ENCODE data around the gene PARD6G.

DNA sequence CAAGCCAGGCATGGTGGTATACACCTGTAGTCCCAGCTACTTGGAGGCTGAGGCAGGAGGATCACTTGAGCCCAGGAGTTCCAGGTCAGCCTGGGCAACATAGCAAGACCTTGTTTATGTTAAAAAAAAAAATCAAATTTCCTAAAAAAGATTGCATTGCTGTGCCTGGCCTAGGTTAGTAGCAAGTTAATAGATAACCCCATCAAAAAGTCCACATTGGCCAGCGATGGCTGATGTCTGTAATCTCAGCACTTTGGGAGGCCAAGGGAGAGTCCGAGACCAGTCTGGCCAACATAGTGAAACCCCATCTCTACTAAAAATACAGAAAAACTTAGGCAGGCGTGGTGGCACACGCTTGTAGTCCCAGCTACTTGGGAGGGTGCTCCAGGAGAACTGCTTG is 38.7 kb downstream of the PARD6G start:
- TF ChIP-seq, protein P1, sequence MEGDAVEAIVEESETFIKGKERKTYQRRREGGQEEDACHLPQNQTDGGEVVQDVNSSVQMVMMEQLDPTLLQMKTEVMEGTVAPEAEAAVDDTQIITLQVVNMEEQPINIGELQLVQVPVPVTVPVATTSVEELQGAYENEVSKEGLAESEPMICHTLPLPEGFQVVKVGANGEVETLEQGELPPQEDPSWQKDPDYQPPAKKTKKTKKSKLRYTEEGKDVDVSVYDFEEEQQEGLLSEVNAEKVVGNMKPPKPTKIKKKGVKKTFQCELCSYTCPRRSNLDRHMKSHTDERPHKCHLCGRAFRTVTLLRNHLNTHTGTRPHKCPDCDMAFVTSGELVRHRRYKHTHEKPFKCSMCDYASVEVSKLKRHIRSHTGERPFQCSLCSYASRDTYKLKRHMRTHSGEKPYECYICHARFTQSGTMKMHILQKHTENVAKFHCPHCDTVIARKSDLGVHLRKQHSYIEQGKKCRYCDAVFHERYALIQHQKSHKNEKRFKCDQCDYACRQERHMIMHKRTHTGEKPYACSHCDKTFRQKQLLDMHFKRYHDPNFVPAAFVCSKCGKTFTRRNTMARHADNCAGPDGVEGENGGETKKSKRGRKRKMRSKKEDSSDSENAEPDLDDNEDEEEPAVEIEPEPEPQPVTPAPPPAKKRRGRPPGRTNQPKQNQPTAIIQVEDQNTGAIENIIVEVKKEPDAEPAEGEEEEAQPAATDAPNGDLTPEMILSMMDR (IDR thresholded peaks at IDR 0.05), result no peak
- TF ChIP-seq POLR2A (IDR thresholded peaks at IDR 0.05), result no peak
